VCaP (cell line): ENCODE results near the gene FHOD3.

ENCODE experiments used
- H3K27ac ChIP-seq: fragments of 450-650 bp; 2 replicates; pipeline ENCODE4 v1.5.1; 2017
- CTCF ChIP-seq: fragments of 450-650 bp; conservative IDR thresholded peaks from 2 replicates; pipeline ENCODE4 v1.5.1; 2017; ENCODE audit warnings: mild to moderate bottlenecking, moderate library complexity

FHOD3 gene

GRCh38 chr18:36775396-36775795 is 477.9 kb downstream of the FHOD3 start:
- H3K27ac ChIP-seq = no peak overlapping the region
- no peak for TF ChIP-seq CTCF

GRCh38 chr18:36776650-36777049 is 479.1 kb downstream of the FHOD3 start:
- TF ChIP-seq CTCF = no peak
- no peak overlapping the region for H3K27ac ChIP-seq

- no peak for TF ChIP-seq CTCF
- no peak overlapping the region for H3K27ac ChIP-seq
Observed at GRCh38 chr18:36777566-36777965, 480.1 kb downstream of the FHOD3 start.

- TF ChIP-seq CTCF = no peak
- no peak overlapping the region for H3K27ac ChIP-seq
Observed at GRCh38 chr18:36780748-36781147, 483.2 kb downstream of the FHOD3 start.

GRCh38 chr18:36782710-36783109 is 485.2 kb downstream of the FHOD3 start:
- TF ChIP-seq CTCF = no peak
- no peak overlapping the region for H3K27ac ChIP-seq

GRCh38 chr18:36783792-36784191 is 486.3 kb downstream of the FHOD3 start:
- H3K27ac ChIP-seq = no peak overlapping the region
- no peak for TF ChIP-seq CTCF

- no peak overlapping the region for H3K27ac ChIP-seq
- TF ChIP-seq CTCF = no peak
Observed at GRCh38 chr18:36786686-36787085, 489.2 kb downstream of the FHOD3 start.
